Ascending aorta (tissue), 2 donors: Measurements from ENCODE around the gene TK1. TPM values are rescaled to one million over a fixed set of nuclear protein-coding genes. Genes with fewer than 3 reads are reported as not detected.
A peak's percentile ranks its signal among the peaks of the same experiment; 100 is the strongest.

Source experiments
- DNase-seq, 2 donors: peaks; one replicate each; pipeline ENCODE4 v3.0.0-alpha.2; 2019; ENCODE audit warnings: low spot score in 2 of 2
- H3K27ac ChIP-seq, 2 donors: fragments of 200-600 bp; sonication (generic); one replicate each; pipeline ENCODE4 v1.5.1; 2016 to 2017; ENCODE audit warnings: mild to moderate bottlenecking in 1 of 2
- H3K27me3 ChIP-seq: fragments of 200-600 bp; sonication (generic); one replicate; pipeline ENCODE4 v1.5.1; 2017
- H3K36me3 ChIP-seq, 2 donors: fragments of 200-600 bp; sonication (generic); one replicate each; pipeline ENCODE4 v1.5.1; 2016
- H3K4me1 ChIP-seq, 2 donors: fragments of 200-600 bp; sonication (generic); one replicate each; pipeline ENCODE4 v1.5.1; 2016 to 2017; ENCODE audit warnings: mild to moderate bottlenecking in 1 of 2
- H3K4me3 ChIP-seq, 2 donors: fragments of 200-600 bp; sonication (generic); one replicate each; pipeline ENCODE4 v1.5.1; 2016 to 2017; ENCODE audit warnings: mild to moderate bottlenecking in 1 of 2
- H3K9me3 ChIP-seq, 2 donors: fragments of 200-600 bp; sonication (generic); one replicate each; pipeline ENCODE4 v1.5.1; 2016
- CTCF ChIP-seq, 3 experiments: fragments of 200-600 bp in 2 of 3; fragments of 450-650 bp in 1 of 3; sonication (generic) in 2 of 3; IDR thresholded peaks; one replicate each; pipeline ENCODE4 v1.5.1; 2016 to 2019; ENCODE audit warnings: antibody characterized with exemption in 3 of 3, mild to moderate bottlenecking in 1 of 3, moderate library complexity in 1 of 3
- intact Hi-C: fragments of 100-400 bp; cut with DNase I; formaldehyde crosslinking; loops from one replicate; pipeline ENCODE4 v1.15.1; 2023
- total RNA-seq: library from RNA; depleted of rRNA; stranded (reverse); fragments of >200 nt; gene quantifications from one replicate; pipeline ENCODE4 v1.1.0, GENCODE V29; 2016

TK1 gene
- total RNA-seq, 1 donor from 2014 or later: not detected

- Histone ChIP-seq H3K27me3 (no peaks in the 10 kb centered on the region), H3K9me3 (no peaks in the 10 kb centered on the region), H3K27ac (no peak overlapping the region), H3K4me1 (peaks cover 5 to 24% of the 10 kb centered on the region in 2 donors), H3K36me3 (no peaks in the 10 kb centered on the region), H3K4me3 (peak overlapping the region in 1 of 2 donors; percentile 46)
- TF ChIP-seq CTCF (IDR thresholded peaks at IDR 0.05): no peak
- no peak for DNase-seq
- intact Hi-C loops: no loop called here
These were observed 54.7 kb downstream of the TK1 start for GRCh38 chr17:78132084-78132676.

GRCh38 chr17:78131172-78132083, 55.4 kb downstream of the TK1 start:
- Histone ChIP-seq H3K4me1 (peaks cover 5 to 24% of the 10 kb centered on the region in 2 donors), H3K27me3 (no peaks in the 10 kb centered on the region)

GRCh38 chr17:78130437-78131101, 56.3 kb downstream of the TK1 start, which contains the start of gene TMC8:
Gene TMC8, plus strand, starts transcription at chr17:78130771. Its CDS starts 818 bp downstream, at chr17:78131589.
- Histone ChIP-seq H3K4me3 (peak within 1 kb of the TSS in 1 of 2 donors; percentile 46), H3K27me3 (no peaks in the 10 kb centered on the region), H3K9me3 (no peaks in the 10 kb centered on the region), H3K36me3 (no peaks in the 10 kb centered on the region), H3K27ac (peak within 1 kb of the TSS in 1 of 2 donors; percentile 0), H3K4me1 (peaks cover 5 to 29% of the 10 kb centered on the region in 2 donors)
- intact Hi-C loops: no loop called here
- DNase-seq: no peak
- TF ChIP-seq CTCF (IDR thresholded peaks at IDR 0.05): no peak

More at GRCh38 chr17:78131172-78132083, 55.4 kb downstream of the TK1 start:
- intact Hi-C loops: no loop called here
- Histone ChIP-seq H3K36me3 (no peaks in the 10 kb centered on the region), H3K27ac (no peak overlapping the region), H3K4me3 (peak overlapping the region in 1 of 2 donors; percentile 46), H3K9me3 (no peaks in the 10 kb centered on the region)
- no peak for TF ChIP-seq CTCF (IDR thresholded peaks at IDR 0.05)
- DNase-seq: no peak

- no peak for DNase-seq
- no peak for TF ChIP-seq CTCF (IDR thresholded peaks at IDR 0.05)
- Histone ChIP-seq H3K27ac (peak overlapping the region in 1 of 2 donors; percentile 0), H3K4me1 (peaks cover 5 to 31% of the 10 kb centered on the region in 2 donors), H3K36me3 (no peaks in the 10 kb centered on the region), H3K9me3 (no peaks in the 10 kb centered on the region), H3K27me3 (no peaks in the 10 kb centered on the region), H3K4me3 (no peak overlapping the region)
- intact Hi-C loops: no loop called here
These were observed 56.8 kb downstream of the TK1 start for GRCh38 chr17:78130090-78130436.

GRCh38 chr17:78129351-78130089, 57.3 kb downstream of the TK1 start:
- intact Hi-C loops: no loop called here
- H3K27me3 ChIP-seq: no peaks in the 10 kb centered on the region
- no peak for DNase-seq
- H3K4me3 ChIP-seq: no peak overlapping the region
- no peaks in the 10 kb centered on the region for H3K9me3 ChIP-seq
- H3K27ac ChIP-seq: no peak overlapping the region
- peaks cover 5 to 31% of the 10 kb centered on the region in 2 donors for H3K4me1 ChIP-seq
- TF ChIP-seq CTCF (IDR thresholded peaks at IDR 0.05): no peak
- H3K36me3 ChIP-seq: no peaks in the 10 kb centered on the region
